Measurements from ENCODE around the gene ELMO2. TPM values are rescaled to one million over a fixed set of nuclear protein-coding genes. Genes with fewer than 3 reads are reported as not detected.

Gene ELMO2
- total and polyA plus RNA-seq, 9 of the 15 experiments (the other 6 are each of a cell fraction or from before 2014, with no cell fraction given), result 7.5 to 21.5 (median 15.9) TPM

- 94% methylated on average over 8 of the region's 8 CpGs for WGBS (ENCODE audit: insufficient coverage, low coverage, missing lambda C conversion rate)
These were observed 55.5 kb downstream of the ELMO2 start for GRCh38 chr20:46350986-46351267.

More at GRCh38 chr20:46350986-46351267, 55.5 kb downstream of the ELMO2 start:
- DNase-seq (ENCODE audit: extremely low read depth in 1 of 4, low spot score in 3 of 4) (no peak), FAIRE-seq (no peak), ATAC-seq (no peak)
- no peaks in the 10 kb centered on the region for H3K9me3 ChIP-seq (replicated peaks; ENCODE audit: control insufficient read depth, insufficient read depth, low read depth, low read length)
- peak overlapping the region; percentile 84 for H3K27ac ChIP-seq (ENCODE audit: extremely low read depth, low read depth, low read length)
- peaks cover 24 to 44% of the 10 kb centered on the region in 2 experiments for H3K4me1 ChIP-seq (replicated peaks in 1 of 2; ENCODE audit: control insufficient read depth in 2 of 2, insufficient read depth in 2 of 2, low read length in 2 of 2)
- ChIA-PET CTCF (ENCODE audit: low intra/inter-chr PET ratio) (interaction anchor here (0.6 kb wide), 1 partner anchor 149 kb away, joined by 3 read pairs; no protein-coding TSS in a partner anchor), POLR2A (no interaction called here)
- H3K9ac ChIP-seq (ENCODE audit: insufficient read depth in 1 of 2, low read depth in 2 of 2, low read length in 2 of 2), result peak overlapping the region; percentile 54 to 90; a peak in 3 of 4 replicates
- in situ Hi-C loops (cut with MboI), result loop anchor here (10.0 kb wide), 1 partner anchor 324 kb away; no protein-coding TSS in a partner anchor
- H3K4me2 ChIP-seq (ENCODE audit: insufficient read depth, low read length), result peak overlapping the region; percentile 61; the same call in 1 of the 2 replicates
- H4K20me1 ChIP-seq (replicated peaks; ENCODE audit: control insufficient read depth, insufficient read depth, low read length), result peaks cover 14% of the 10 kb centered on the region
- H3K9me1 ChIP-seq (ENCODE audit: control insufficient read depth, insufficient read depth, low read length), result peaks cover 10% of the 10 kb centered on the region
- no peaks in the 10 kb centered on the region for H3K79me2 ChIP-seq (ENCODE audit: control insufficient read depth, insufficient read depth, low read length)
- BruUV-seq (replicated peaks), result no TSS peak
- H3K36me3 ChIP-seq (ENCODE audit: control insufficient read depth, insufficient read depth, low read length), result peaks cover 53% of the 10 kb centered on the region; the same call in 2 of the 3 replicates
- H3K4me3 ChIP-seq, result no peak overlapping the region
- H2AFZ ChIP-seq (ENCODE audit: low read depth, low read length), result no peak overlapping the region
- TF ChIP-seq SPI1 (IDR thresholded peaks at IDR 0.05; ENCODE audit: borderline replicate concordance, low read depth, low read length), result no peak
- TF ChIP-seq ZBTB33 (CRISPR knock-in tag; IDR thresholded peaks at IDR 0.05), result peak; percentile 64
- no peaks in the 10 kb centered on the region for H3K27me3 ChIP-seq (ENCODE audit: control insufficient read depth in 2 of 2, insufficient read depth in 2 of 2, low read length in 2 of 2)
- intact Hi-C loops (cut with micrococcal nuclease), result no loop called here
